ENCODE data around the gene PLD2.

Gene PLD2

GRCh38 chr17:4842376-4842775 is 35.4 kb downstream of the PLD2 start:
- no peaks in the 10 kb centered on the region for H3K27me3 ChIP-seq (replicated peaks; ENCODE audit: control insufficient read depth, insufficient read depth, low read length, poor library complexity, severe bottlenecking)
- DNase-seq: no peak
- no peak overlapping the region for H3K4me3 ChIP-seq (ENCODE audit: insufficient read depth, low read depth, low read length, poor library complexity, severe bottlenecking)
- H3K9me3 ChIP-seq (ENCODE audit: control insufficient read depth, low read length): no peaks in the 10 kb centered on the region
- no peaks in the 10 kb centered on the region for H3K36me3 ChIP-seq (ENCODE audit: control insufficient read depth, insufficient read depth, low read length)
- no peak overlapping the region for H3K27ac ChIP-seq (ENCODE audit: insufficient read depth, low read length, poor library complexity, severe bottlenecking)
- peaks cover 10% of the 10 kb centered on the region for H3K4me1 ChIP-seq (ENCODE audit: control insufficient read depth, insufficient read depth, low read length, poor library complexity, severe bottlenecking)

GRCh38 chr17:4843321-4844000 is 36.5 kb downstream of the PLD2 start:
- Histone ChIP-seq H3K4me1 (ENCODE audit: control insufficient read depth, insufficient read depth, low read length, poor library complexity, severe bottlenecking) (peaks cover 10% of the 10 kb centered on the region), H3K36me3 (ENCODE audit: control insufficient read depth, insufficient read depth, low read length) (no peaks in the 10 kb centered on the region), H3K9me3 (ENCODE audit: control insufficient read depth, low read length) (no peaks in the 10 kb centered on the region), H3K27me3 (replicated peaks; ENCODE audit: control insufficient read depth, insufficient read depth, low read length, poor library complexity, severe bottlenecking) (no peaks in the 10 kb centered on the region), H3K4me3 (ENCODE audit: insufficient read depth, low read depth, low read length, poor library complexity, severe bottlenecking) (no peak overlapping the region), H3K27ac (ENCODE audit: insufficient read depth, low read length, poor library complexity, severe bottlenecking) (no peak overlapping the region)
- no peak for DNase-seq

- Histone ChIP-seq H3K4me3 (ENCODE audit: insufficient read depth, low read depth, low read length, poor library complexity, severe bottlenecking) (no peak overlapping the region), H3K27me3 (replicated peaks; ENCODE audit: control insufficient read depth, insufficient read depth, low read length, poor library complexity, severe bottlenecking) (no peaks in the 10 kb centered on the region), H3K36me3 (ENCODE audit: control insufficient read depth, insufficient read depth, low read length) (no peaks in the 10 kb centered on the region), H3K4me1 (ENCODE audit: control insufficient read depth, insufficient read depth, low read length, poor library complexity, severe bottlenecking) (peaks cover 10% of the 10 kb centered on the region), H3K9me3 (ENCODE audit: control insufficient read depth, low read length) (no peaks in the 10 kb centered on the region), H3K27ac (ENCODE audit: insufficient read depth, low read length, poor library complexity, severe bottlenecking) (no peak overlapping the region)
- no peak for DNase-seq
Observed at GRCh38 chr17:4845118-4845517, 38.2 kb downstream of the PLD2 start.

GRCh38 chr17:4846635-4847390 is 39.9 kb downstream of the PLD2 start:
- H3K36me3 ChIP-seq (ENCODE audit: control insufficient read depth, insufficient read depth, low read length): no peaks in the 10 kb centered on the region
- H3K9me3 ChIP-seq (ENCODE audit: control insufficient read depth, low read length): no peaks in the 10 kb centered on the region
- H3K27ac ChIP-seq (ENCODE audit: insufficient read depth, low read length, poor library complexity, severe bottlenecking): no peak overlapping the region
- no peaks in the 10 kb centered on the region for H3K4me1 ChIP-seq (ENCODE audit: control insufficient read depth, insufficient read depth, low read length, poor library complexity, severe bottlenecking)
- no peaks in the 10 kb centered on the region for H3K27me3 ChIP-seq (replicated peaks; ENCODE audit: control insufficient read depth, insufficient read depth, low read length, poor library complexity, severe bottlenecking)
- no peak for DNase-seq
- no peak overlapping the region for H3K4me3 ChIP-seq (ENCODE audit: insufficient read depth, low read depth, low read length, poor library complexity, severe bottlenecking)

GRCh38 chr17:4849011-4849536 is 42.1 kb downstream of the PLD2 start:
- no peaks in the 10 kb centered on the region for H3K9me3 ChIP-seq (ENCODE audit: control insufficient read depth, low read length)
- no peaks in the 10 kb centered on the region for H3K27me3 ChIP-seq (replicated peaks; ENCODE audit: control insufficient read depth, insufficient read depth, low read length, poor library complexity, severe bottlenecking)
- no peaks in the 10 kb centered on the region for H3K4me1 ChIP-seq (ENCODE audit: control insufficient read depth, insufficient read depth, low read length, poor library complexity, severe bottlenecking)
- H3K4me3 ChIP-seq (ENCODE audit: insufficient read depth, low read depth, low read length, poor library complexity, severe bottlenecking): no peak overlapping the region
- no peak for DNase-seq
- no peak overlapping the region for H3K27ac ChIP-seq (ENCODE audit: insufficient read depth, low read length, poor library complexity, severe bottlenecking)
- no peaks in the 10 kb centered on the region for H3K36me3 ChIP-seq (ENCODE audit: control insufficient read depth, insufficient read depth, low read length)

- H3K4me1 ChIP-seq (ENCODE audit: control insufficient read depth, insufficient read depth, low read length, poor library complexity, severe bottlenecking): no peaks in the 10 kb centered on the region
- DNase-seq: no peak
- H3K27ac ChIP-seq (ENCODE audit: insufficient read depth, low read length, poor library complexity, severe bottlenecking): no peak overlapping the region
- H3K9me3 ChIP-seq (ENCODE audit: control insufficient read depth, low read length): no peaks in the 10 kb centered on the region
- H3K27me3 ChIP-seq (replicated peaks; ENCODE audit: control insufficient read depth, insufficient read depth, low read length, poor library complexity, severe bottlenecking): no peaks in the 10 kb centered on the region
- peaks cover 6% of the 10 kb centered on the region for H3K36me3 ChIP-seq (ENCODE audit: control insufficient read depth, insufficient read depth, low read length)
- H3K4me3 ChIP-seq (ENCODE audit: insufficient read depth, low read depth, low read length, poor library complexity, severe bottlenecking): no peak overlapping the region
Observed at GRCh38 chr17:4850246-4850645, 43.3 kb downstream of the PLD2 start.

GRCh38 chr17:4851084-4851483 is 44.1 kb downstream of the PLD2 start:
- no peaks in the 10 kb centered on the region for H3K27me3 ChIP-seq (replicated peaks; ENCODE audit: control insufficient read depth, insufficient read depth, low read length, poor library complexity, severe bottlenecking)
- H3K27ac ChIP-seq (ENCODE audit: insufficient read depth, low read length, poor library complexity, severe bottlenecking): no peak overlapping the region
- DNase-seq: no peak
- H3K9me3 ChIP-seq (ENCODE audit: control insufficient read depth, low read length): no peaks in the 10 kb centered on the region
- peaks cover 6% of the 10 kb centered on the region for H3K36me3 ChIP-seq (ENCODE audit: control insufficient read depth, insufficient read depth, low read length)
- H3K4me1 ChIP-seq (ENCODE audit: control insufficient read depth, insufficient read depth, low read length, poor library complexity, severe bottlenecking): no peaks in the 10 kb centered on the region
- no peak overlapping the region for H3K4me3 ChIP-seq (ENCODE audit: insufficient read depth, low read depth, low read length, poor library complexity, severe bottlenecking)

- DNase-seq: peak in 2 of 3 donors; percentile 28 to 30
- H3K9me3 ChIP-seq (ENCODE audit: control insufficient read depth, low read length): no peaks in the 10 kb centered on the region
- H3K36me3 ChIP-seq (ENCODE audit: control insufficient read depth, insufficient read depth, low read length): peaks cover 10% of the 10 kb centered on the region
- H3K4me3 ChIP-seq (ENCODE audit: insufficient read depth, low read depth, low read length, poor library complexity, severe bottlenecking): no peak overlapping the region
- no peaks in the 10 kb centered on the region for H3K27me3 ChIP-seq (replicated peaks; ENCODE audit: control insufficient read depth, insufficient read depth, low read length, poor library complexity, severe bottlenecking)
- H3K4me1 ChIP-seq (ENCODE audit: control insufficient read depth, insufficient read depth, low read length, poor library complexity, severe bottlenecking): no peaks in the 10 kb centered on the region
- H3K27ac ChIP-seq (ENCODE audit: insufficient read depth, low read length, poor library complexity, severe bottlenecking): no peak overlapping the region
Observed at GRCh38 chr17:4852567-4853207, 45.7 kb downstream of the PLD2 start.

GRCh38 chr17:4853208-4853671 is 46.3 kb downstream of the PLD2 start:
- Histone ChIP-seq H3K27ac (ENCODE audit: insufficient read depth, low read length, poor library complexity, severe bottlenecking) (no peak overlapping the region), H3K9me3 (ENCODE audit: control insufficient read depth, low read length) (no peaks in the 10 kb centered on the region), H3K4me3 (ENCODE audit: insufficient read depth, low read depth, low read length, poor library complexity, severe bottlenecking) (no peak overlapping the region), H3K4me1 (ENCODE audit: control insufficient read depth, insufficient read depth, low read length, poor library complexity, severe bottlenecking) (no peaks in the 10 kb centered on the region), H3K27me3 (replicated peaks; ENCODE audit: control insufficient read depth, insufficient read depth, low read length, poor library complexity, severe bottlenecking) (no peaks in the 10 kb centered on the region), H3K36me3 (ENCODE audit: control insufficient read depth, insufficient read depth, low read length) (peaks cover 10% of the 10 kb centered on the region)
- peak in 1 of 3 donors; percentile 7 for DNase-seq
